HCT116 (cell line): ENCODE results near the gene FBXL14. TPM values are rescaled to one million over a fixed set of nuclear protein-coding genes. Genes with fewer than 3 reads are reported as not detected.

Experiments used
- ATAC-seq: fragments of 200-7000 bp; cut with Tn5 transposase; 2 replicates; pipeline ENCODE4 v1.9.1; 2020; ENCODE audit warnings: mild to moderate bottlenecking, moderate library complexity
- BruUV-seq: library from RNA; stranded (reverse); fragments of 400-500 nt; replicated peaks from 2 replicates; lab custom pipeline; 2021; lab: Mats Ljungman, UMichigan
- CTCF ChIA-PET: fragments of 300-600 bp; sonication (Branson Sonifier 250); formaldehyde crosslinking; loops from one replicate; lab custom pipeline; 2021; ENCODE audit warnings: antibody characterized with exemption; lab: Charles Lee
- POLR2A ChIA-PET: fragments of 300-600, 350-600 bp; sonication (Branson Sonifier 250); formaldehyde crosslinking; loops from one replicate; lab custom pipeline; 2021; ENCODE audit warnings: antibody characterized with exemption; lab: Charles Lee
- RAD21 ChIA-PET, 2 experiments: fragments of 300-600 bp; sonication (Branson Sonifier 250); formaldehyde crosslinking; loops; one replicate each; lab custom pipeline; 2023; ENCODE audit warnings: low total read pairs in 2 of 2; ENCODE audit not compliant: uncharacterized antibody in 2 of 2, unreplicated experiment in 2 of 2, low non-redundant PET in 1 of 2; lab: Charles Lee
- DNase-seq: peaks from one replicate; pipeline ENCODE4 v3.0.0-alpha.2; 2010; ENCODE audit warnings: low read depth, low spot score
- H2AFZ ChIP-seq: fragments of 200-600 bp; shearing (Covaris generic), sonication (generic); 2 replicates; pipeline ENCODE4 v1.6.1; 2017; ENCODE audit warnings: low read depth, mixed run types, mixed read lengths, antibody characterized with exemption, low read length; ENCODE audit not compliant: poor library complexity, severe bottlenecking
- H3K27ac ChIP-seq: 2 replicates; pipeline ENCODE4 v1.5.1; 2012; ENCODE audit warnings: low read depth, low read length
- H3K27me3 ChIP-seq: fragments of 200-600 bp; sonication (generic); 2 replicates; pipeline ENCODE4 v1.6.1; 2016; ENCODE audit warnings: mixed run types, low read length, mixed read lengths; ENCODE audit not compliant: insufficient read depth
- H3K36me3 ChIP-seq, 2 experiments: fragments of 200-500 bp in 1 of 2; fragments of 200-600 bp in 1 of 2; sonication (Bioruptor generic) in 1 of 2; sonication (generic) in 1 of 2; 2 replicates each; pipeline versions ENCODE4 v1.5.1 to v1.6.1; 2014 to 2016; ENCODE audit warnings: low read length in 2 of 2, inconsistent platforms in 1 of 2, mixed read lengths in 1 of 2, mixed run types in 1 of 2; ENCODE audit not compliant: insufficient read depth in 2 of 2, control insufficient read depth in 1 of 2
- H3K4me1 ChIP-seq, 2 experiments: fragments of 200-600 bp in 1 of 2; sonication (generic) in 1 of 2; 2 replicates each; pipeline versions ENCODE4 v1.5.1 to v1.6.1; 2012 to 2017; ENCODE audit warnings: low read length in 2 of 2, inconsistent platforms in 1 of 2, mild to moderate bottlenecking in 1 of 2, mixed read lengths in 1 of 2, mixed run types in 1 of 2, moderate library complexity in 1 of 2; ENCODE audit not compliant: insufficient read depth in 2 of 2, control insufficient read depth in 1 of 2
- H3K4me2 ChIP-seq: fragments of 200-600 bp; sonication (generic); 2 replicates; pipeline ENCODE4 v1.6.1; 2017; ENCODE audit warnings: mixed run types, low read length, mixed read lengths
- H3K4me3 ChIP-seq, 2 experiments: fragments of 200-600 bp in 1 of 2; sonication (generic) in 1 of 2; replicated peaks in 1 of 2; 2 replicates each; pipeline ENCODE4 v1.5.1; 2011 to 2016; ENCODE audit warnings: low read length in 2 of 2, control low read depth in 1 of 2, low read depth in 1 of 2, mild to moderate bottlenecking in 1 of 2, mixed read lengths in 1 of 2, mixed run types in 1 of 2
- H3K79me2 ChIP-seq: fragments of 200-600 bp; sonication (generic); 2 replicates; pipeline ENCODE4 v1.6.1; 2017; ENCODE audit warnings: mild to moderate bottlenecking, mixed run types, low read length, moderate library complexity, mixed read lengths; ENCODE audit not compliant: insufficient read depth
- H3K9ac ChIP-seq: fragments of 200-600 bp; sonication (generic); 2 replicates; pipeline ENCODE4 v1.6.1; 2016; ENCODE audit warnings: low read length, mixed read lengths
- H3K9me2 ChIP-seq: fragments of 200-600 bp; sonication (generic), shearing (Covaris generic); 2 replicates; pipeline ENCODE4 v1.6.1; 2017; ENCODE audit warnings: mixed run types, mild to moderate bottlenecking, moderate library complexity; ENCODE audit not compliant: insufficient read depth
- H3K9me3 ChIP-seq, 2 experiments: fragments of 200-500 bp in 1 of 2; fragments of 200-600 bp in 1 of 2; sonication (Bioruptor generic) in 1 of 2; sonication (generic) in 1 of 2; 2 replicates each; pipeline ENCODE4 v1.6.1; 2014 to 2017; ENCODE audit warnings: low read length in 2 of 2, mixed read lengths in 2 of 2, inconsistent platforms in 1 of 2, low read depth in 1 of 2, mild to moderate bottlenecking in 1 of 2, mixed run types in 1 of 2, moderate library complexity in 1 of 2; ENCODE audit not compliant: control insufficient read depth in 1 of 2, insufficient read depth in 1 of 2
- H4K20me1 ChIP-seq: fragments of 200-600 bp; sonication (generic), shearing (Covaris generic); 2 replicates; pipeline ENCODE4 v1.6.1; 2017; ENCODE audit warnings: mixed run types, mild to moderate bottlenecking, moderate library complexity; ENCODE audit not compliant: insufficient read depth
- POLR2AphosphoS5 ChIP-seq: IDR thresholded peaks from 2 replicates; pipeline ENCODE4 v1.6.1; 2011; ENCODE audit warnings: mild to moderate bottlenecking, low read depth, low read length, moderate library complexity
- SRF ChIP-seq: IDR thresholded peaks from 2 replicates; pipeline ENCODE4 v1.6.1; 2012; ENCODE audit warnings: low read depth
- ZBTB33 ChIP-seq: IDR thresholded peaks from 2 replicates; pipeline ENCODE4 v1.6.1; 2011; ENCODE audit warnings: mild to moderate bottlenecking, low read length, moderate library complexity; ENCODE audit not compliant: insufficient replicate concordance; ENCODE audit errors: extremely low read depth
- intact Hi-C: fragments of 100-400 bp; cut with micrococcal nuclease; formaldehyde crosslinking; loops from 2 replicates; pipeline ENCODE4 v1.10.0; 2022
- total RNA-seq: library from RNA; stranded (reverse); gene quantifications from one replicate; pipeline ENCODE4 v1.2.1, GENCODE V29; 2021; ENCODE audit not compliant: unreplicated experiment

The FBXL14 gene
- total RNA-seq, 1 experiment from 2014 or later: 19.0 TPM

- RAD21 ChIA-PET: no interaction called here
- Histone ChIP-seq H2AFZ (no peak overlapping the region), H3K9ac (no peak overlapping the region), H3K4me3 (no peak overlapping the region), H3K9me2 (no peaks in the 10 kb centered on the region), H4K20me1 (no peaks in the 10 kb centered on the region), H3K36me3 (no peaks in the 10 kb centered on the region), H3K4me2 (no peak overlapping the region), H3K4me1 (no peaks in the 10 kb centered on the region), H3K27ac (no peak overlapping the region), H3K79me2 (no peaks in the 10 kb centered on the region), H3K9me3 (no peaks in the 10 kb centered on the region), H3K27me3 (peaks cover 8% of the 10 kb centered on the region; the same call in 1 of the 2 replicates)
- no TSS peak for BruUV-seq
- CTCF ChIA-PET: no interaction called here
- POLR2A ChIA-PET: no interaction called here
- ATAC-seq (no peak), DNase-seq (no peak)
- intact Hi-C loops: no loop called here
- TF ChIP-seq SRF (no peak), POLR2AphosphoS5 (no peak)
Measured at GRCh38 chr12:1527789-1528188, 66.6 kb downstream of the FBXL14 start.

GRCh38 chr12:1525858-1526257, 68.5 kb downstream of the FBXL14 start:
- BruUV-seq: no TSS peak
- ATAC-seq: no peak
- POLR2A ChIA-PET: no interaction called here

More at GRCh38 chr12:1525858-1526257, 68.5 kb downstream of the FBXL14 start:
- H4K20me1 ChIP-seq: no peaks in the 10 kb centered on the region
- no peaks in the 10 kb centered on the region for H3K9me2 ChIP-seq
- H3K79me2 ChIP-seq: no peaks in the 10 kb centered on the region
- no peak for DNase-seq
- H3K4me3 ChIP-seq: no peak overlapping the region
- no peak overlapping the region for H3K27ac ChIP-seq
- no peaks in the 10 kb centered on the region for H3K27me3 ChIP-seq
- H3K4me2 ChIP-seq: no peak overlapping the region
- H3K9me3 ChIP-seq: no peaks in the 10 kb centered on the region
- H3K4me1 ChIP-seq: no peaks in the 10 kb centered on the region
- ChIA-PET RAD21 (interaction anchor here in 1 of 2 experiments (0.7 kb wide), 1 partner anchor 1167 kb away, joined by 6 read pairs; no protein-coding TSS in a partner anchor), CTCF (no interaction called here)
- intact Hi-C loops: no loop called here
- H3K36me3 ChIP-seq: no peaks in the 10 kb centered on the region
- no peak for TF ChIP-seq ZBTB33
- no peak overlapping the region for H3K9ac ChIP-seq
- no peak overlapping the region for H2AFZ ChIP-seq
